Hepatic stellate cell (primary cell): ENCODE measurements around the gene ENHO.

Experiments used
- DNase-seq: peaks from one replicate; pipeline ENCODE4 v3.0.0; 2011; ENCODE audit warnings: low spot score

The ENHO gene

GRCh38 chr9:34524349-34524748 is 1.6 kb upstream of the ENHO start:
- DNase-seq: no peak

GRCh38 chr9:34522091-34522887 is 501 bp downstream of the ENHO start:
- no peak for DNase-seq

GRCh38 chr9:34521406-34522045 is 1.3 kb downstream of the ENHO start:
- no peak for DNase-seq

GRCh38 chr9:34520505-34521385 is 2.0 kb downstream of the ENHO start:
- no peak for DNase-seq

- no peak for DNase-seq
Observed at GRCh38 chr9:34520096-34520495, 2.7 kb downstream of the ENHO start.

GRCh38 chr9:34519321-34520020 is 3.3 kb downstream of the ENHO start:
- no peak for DNase-seq

GRCh38 chr9:34518896-34519295 is 3.9 kb downstream of the ENHO start:
- no peak for DNase-seq

GRCh38 chr9:34518110-34518616 is 4.6 kb downstream of the ENHO start:
- no peak for DNase-seq

GRCh38 chr9:34517185-34517584 is 5.6 kb downstream of the ENHO start:
- DNase-seq: no peak

- no peak for DNase-seq
Observed at GRCh38 chr9:34515959-34516358, 6.8 kb downstream of the ENHO start.

- DNase-seq: no peak
Observed at GRCh38 chr9:34514816-34515215, 8.0 kb downstream of the ENHO start.

- no peak for DNase-seq
Observed at GRCh38 chr9:34514401-34514800, 8.4 kb downstream of the ENHO start.

- no peak for DNase-seq
Observed at GRCh38 chr9:34513567-34514214, 9.1 kb downstream of the ENHO start.

- no peak for DNase-seq
Observed at GRCh38 chr9:34512131-34513078, 10.4 kb downstream of the ENHO start.

GRCh38 chr9:34510497-34511468 is 12.0 kb downstream of the ENHO start:
- DNase-seq: no peak

GRCh38 chr9:34508951-34509350 is 13.8 kb downstream of the ENHO start:
- DNase-seq: no peak

GRCh38 chr9:34508463-34508862 is 14.3 kb downstream of the ENHO start:
- DNase-seq: no peak

- no peak for DNase-seq
Observed at GRCh38 chr9:34507966-34508365, 14.8 kb downstream of the ENHO start.

GRCh38 chr9:34507556-34507955 is 15.2 kb downstream of the ENHO start:
- DNase-seq: no peak
